Subcutaneous abdominal adipose tissue (tissue), 5 donors: ENCODE data around the gene NDOR1.
A peak's percentile ranks its signal among the peaks of the same experiment; 100 is the strongest.

Experiments
- H3K27ac ChIP-seq: one replicate; pipeline ENCODE4 v1.7.0; 2013; ENCODE audit warnings: low read depth, mild to moderate bottlenecking, inconsistent platforms, low read length, moderate library complexity
- H3K27me3 ChIP-seq, 5 donors: one replicate each; pipeline ENCODE4 v1.7.0; 2013; ENCODE audit warnings: low read length in 5 of 5, inconsistent platforms in 1 of 5; ENCODE audit not compliant: control insufficient read depth in 5 of 5, insufficient read depth in 4 of 5
- H3K36me3 ChIP-seq, 5 donors: one replicate each; pipeline ENCODE4 v1.7.0; 2013; ENCODE audit warnings: low read length in 5 of 5; ENCODE audit not compliant: control insufficient read depth in 5 of 5, insufficient read depth in 5 of 5
- H3K4me1 ChIP-seq, 5 donors: one replicate each; pipeline ENCODE4 v1.7.0; 2013; ENCODE audit warnings: low read length in 5 of 5, mild to moderate bottlenecking in 3 of 5, moderate library complexity in 1 of 5; ENCODE audit not compliant: control insufficient read depth in 5 of 5, insufficient read depth in 5 of 5
- H3K4me3 ChIP-seq, 5 donors: one replicate each; pipeline ENCODE4 v1.7.0; 2013; ENCODE audit warnings: low read length in 5 of 5, low read depth in 1 of 5
- H3K9ac ChIP-seq, 5 donors: one replicate each; pipeline ENCODE4 v1.7.0; 2013; ENCODE audit warnings: low read length in 5 of 5, mild to moderate bottlenecking in 4 of 5, moderate library complexity in 3 of 5
- H3K9me3 ChIP-seq, 5 donors: one replicate each; pipeline ENCODE4 v1.7.0; 2013; ENCODE audit warnings: low read length in 5 of 5; ENCODE audit not compliant: control insufficient read depth in 5 of 5
- donor health status: healthy.
- donor health status: healthy.
- donor health status: healthy.
- donor health status: healthy.
- donor health status: healthy.

The NDOR1 gene

DNA sequence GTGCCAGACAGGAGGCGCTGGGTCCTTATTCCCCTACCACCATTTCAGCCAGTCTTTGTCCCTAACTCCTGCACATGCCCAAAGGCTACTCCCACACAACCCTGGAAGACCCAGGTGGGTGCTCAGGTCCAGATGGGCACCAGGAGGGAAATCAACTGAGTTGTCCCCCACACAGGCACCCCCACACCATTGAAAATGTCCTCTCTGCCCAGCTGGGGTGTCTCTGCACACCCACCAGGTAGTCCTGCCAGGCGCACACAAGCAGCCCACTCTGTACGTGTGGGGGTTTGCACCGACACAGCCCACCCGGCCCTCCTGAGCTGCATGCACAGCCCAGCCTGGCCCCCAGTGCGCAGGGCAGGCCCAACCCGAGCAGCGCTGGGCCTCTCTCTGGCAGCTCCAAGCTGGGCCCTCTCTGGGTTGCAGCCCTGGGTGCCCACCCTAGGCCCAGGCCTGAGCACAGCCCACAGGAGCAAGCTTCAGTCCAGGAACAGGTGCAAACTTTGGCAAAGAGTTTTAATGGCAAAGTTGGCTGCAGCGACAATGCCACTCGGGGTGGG is 14.3 kb downstream of the NDOR1 start:
- no peak overlapping the region for H3K27ac ChIP-seq
- H3K36me3 ChIP-seq = peaks cover 0 to 11% (median 8%) of the 10 kb centered on the region in 5 donors
- H3K9ac ChIP-seq = no peak overlapping the region
- no peaks in the 10 kb centered on the region for H3K9me3 ChIP-seq
- no peak overlapping the region for H3K4me3 ChIP-seq
- H3K4me1 ChIP-seq = peaks cover 0 to 43% (median 36%) of the 10 kb centered on the region in 5 donors
- H3K27me3 ChIP-seq = no peaks in the 10 kb centered on the region

DNA sequence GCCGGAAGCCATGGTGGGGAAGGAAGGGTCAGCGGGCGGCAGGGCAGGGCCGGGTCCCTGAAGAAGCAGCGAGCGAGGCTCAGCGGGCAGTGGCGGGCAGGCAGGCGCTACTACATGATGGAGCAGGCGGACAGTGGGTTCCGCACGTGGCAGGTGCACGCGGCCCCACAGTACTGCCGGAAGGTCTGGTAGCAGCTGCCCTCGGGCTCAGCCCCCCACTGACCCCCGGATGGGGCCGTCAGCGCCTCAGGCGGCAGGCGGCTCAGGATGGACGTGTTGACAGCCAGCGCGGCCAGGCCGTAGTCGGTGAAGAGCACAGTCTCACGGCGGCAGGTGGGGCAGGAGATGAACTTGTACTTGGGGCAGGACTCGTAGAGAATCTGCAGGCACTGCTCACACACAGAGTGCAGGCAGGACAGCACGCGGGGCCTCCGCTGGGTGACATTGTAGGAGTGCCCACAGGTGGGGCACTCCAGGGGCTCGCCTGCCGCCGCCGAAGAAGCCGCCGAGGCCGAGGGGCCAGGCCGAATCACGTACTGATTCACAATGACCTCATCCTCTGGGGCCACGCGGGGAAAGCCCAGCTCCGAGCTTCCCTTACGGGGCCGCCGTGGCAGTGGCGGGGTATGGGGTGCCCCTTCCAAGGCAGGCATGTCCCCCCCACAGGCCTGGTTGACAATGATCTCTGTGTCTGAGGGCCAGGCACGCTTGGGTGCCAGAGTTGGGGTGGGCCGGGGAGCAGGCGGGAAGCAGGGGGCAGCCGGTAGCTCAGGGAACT is 15.0 kb downstream of the NDOR1 start:
- H3K36me3 ChIP-seq = peaks cover 0 to 9% (median 5%) of the 10 kb centered on the region in 5 donors
- no peak overlapping the region for H3K27ac ChIP-seq
- peaks cover 0 to 4% (median 0%) of the 10 kb centered on the region in 5 donors for H3K27me3 ChIP-seq
- H3K9ac ChIP-seq = no peak overlapping the region
- no peaks in the 10 kb centered on the region for H3K9me3 ChIP-seq
- H3K4me1 ChIP-seq = peaks cover 0 to 43% (median 36%) of the 10 kb centered on the region in 5 donors
- no peak overlapping the region for H3K4me3 ChIP-seq

GRCh38 chr9:137221095-137221505 is 15.6 kb downstream of the NDOR1 start:
- no peaks in the 10 kb centered on the region for H3K9me3 ChIP-seq
- no peak overlapping the region for H3K27ac ChIP-seq
- peaks cover 0 to 4% (median 0%) of the 10 kb centered on the region in 5 donors for H3K27me3 ChIP-seq
- H3K36me3 ChIP-seq = peaks cover 0 to 7% (median 1%) of the 10 kb centered on the region in 5 donors
- H3K4me1 ChIP-seq = peaks cover 0 to 43% (median 36%) of the 10 kb centered on the region in 5 donors
- H3K9ac ChIP-seq = no peak overlapping the region
- no peak overlapping the region for H3K4me3 ChIP-seq

DNA sequence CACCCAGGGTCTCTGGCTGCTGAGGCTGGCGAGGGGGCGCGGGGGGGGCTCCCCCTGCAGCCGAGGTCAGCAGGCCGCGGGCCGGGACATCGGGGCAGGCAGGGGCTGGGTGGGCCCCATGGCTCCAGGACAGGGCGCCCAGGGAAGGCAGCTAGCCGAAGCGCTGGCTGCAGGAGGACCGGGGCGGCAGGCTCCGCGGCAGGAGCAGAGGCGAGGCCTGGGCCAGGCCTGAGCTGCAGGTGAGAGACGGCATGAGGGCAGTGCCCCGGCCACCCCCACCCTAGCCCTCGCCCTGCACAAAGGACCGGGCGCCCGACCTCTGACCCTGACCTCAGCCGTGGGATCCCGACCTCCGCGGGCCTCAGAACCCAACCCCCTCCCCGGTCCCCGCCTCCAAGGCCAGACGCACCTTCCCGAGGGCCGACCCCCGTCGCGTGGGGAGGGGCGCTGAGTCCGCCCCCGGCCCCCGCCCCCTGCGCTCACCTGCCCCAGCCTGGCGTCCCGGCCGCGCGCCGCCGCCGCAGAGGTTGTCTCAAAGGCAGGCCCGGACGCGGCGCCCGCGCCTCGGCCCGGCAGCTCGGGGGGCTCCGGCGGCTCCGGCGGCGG is 16.1 kb downstream of the NDOR1 start:
- peaks cover 2 to 6% (median 4%) of the 10 kb centered on the region in 5 donors for H3K27me3 ChIP-seq
- peak overlapping the region in 2 of 5 donors; percentile 13 to 46 for H3K4me3 ChIP-seq
- H3K9me3 ChIP-seq = no peaks in the 10 kb centered on the region
- peaks cover 0 to 43% (median 36%) of the 10 kb centered on the region in 5 donors for H3K4me1 ChIP-seq
- peaks cover 0 to 1% (median 0%) of the 10 kb centered on the region in 5 donors for H3K36me3 ChIP-seq
- H3K27ac ChIP-seq = no peak overlapping the region
- peak overlapping the region in 1 of 5 donors; percentile 47 for H3K9ac ChIP-seq

- Histone ChIP-seq H3K36me3 (no peaks in the 10 kb centered on the region), H3K27ac (no peak within 1 kb of the TSS), H3K27me3 (peaks cover 3 to 14% (median 11%) of the 10 kb centered on the region in 5 donors), H3K4me1 (peaks cover 0 to 34% (median 29%) of the 10 kb centered on the region in 5 donors), H3K4me3 (peak within 1 kb of the TSS in 4 of 5 donors; percentile 67 to 81 (median 74)), H3K9me3 (no peaks in the 10 kb centered on the region), H3K9ac (peak within 1 kb of the TSS in 4 of 5 donors; percentile 68 to 87 (median 76))
Observed at GRCh38 chr9:137222190-137223077, 16.9 kb downstream of the NDOR1 start, which contains the start of gene RNF208. RNF208 (minus strand) TSS chr9:137222240; CDS start chr9:137221212, 1,028 bp downstream.

DNA sequence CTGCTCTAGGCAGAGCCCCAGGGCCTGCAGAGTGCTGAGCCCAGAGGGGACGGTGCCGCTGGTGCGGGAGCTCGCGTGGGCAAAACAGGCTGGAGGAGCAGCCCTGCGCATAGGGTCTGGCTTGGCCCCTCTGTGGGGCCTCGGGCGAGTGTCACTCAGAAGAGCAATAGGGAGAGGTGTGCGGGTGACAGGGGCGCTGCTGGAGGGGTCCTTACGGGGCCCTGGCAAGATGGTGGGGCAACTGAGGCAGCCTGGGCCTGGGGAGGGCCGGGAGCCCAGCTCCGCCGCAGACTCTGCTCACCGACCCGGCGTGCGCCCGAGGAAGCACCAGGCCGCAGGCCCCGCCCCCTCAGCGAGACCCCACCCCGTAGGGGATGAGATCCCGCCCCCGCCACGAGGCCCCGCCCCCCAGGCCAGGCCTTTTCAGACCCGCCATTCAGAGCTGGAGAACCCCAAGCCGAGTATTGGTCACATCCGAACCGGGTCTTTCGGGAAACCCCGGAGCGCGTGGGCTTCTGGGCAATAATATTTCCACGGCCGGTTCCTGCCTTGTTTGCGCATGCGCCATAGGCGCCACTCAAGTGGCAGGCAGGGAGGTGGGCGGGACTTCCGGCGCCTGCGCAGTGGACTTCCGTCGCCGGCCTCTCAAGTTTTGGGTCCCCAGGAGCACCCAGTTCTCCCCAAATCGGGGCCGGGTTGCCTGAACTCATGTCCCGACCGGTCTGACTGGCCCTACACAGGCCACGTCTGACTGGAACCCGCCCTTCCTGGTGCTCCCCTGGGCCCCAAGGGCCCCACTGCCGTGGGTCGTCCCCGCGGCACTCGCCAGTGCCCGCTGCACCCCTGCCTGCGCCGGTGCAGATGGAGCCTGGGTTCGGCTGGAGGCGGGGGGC is 17.8 kb downstream of the NDOR1 start:
- Histone ChIP-seq H3K9me3 (no peaks in the 10 kb centered on the region), H3K4me1 (peaks cover 0 to 25% (median 20%) of the 10 kb centered on the region in 5 donors), H3K4me3 (peak overlapping the region in 4 of 5 donors; percentile 71 to 81 (median 78)), H3K27ac (peak overlapping the region; percentile 80), H3K9ac (peak overlapping the region; percentile 48 to 96 (median 92)), H3K27me3 (peaks cover 5 to 18% (median 14%) of the 10 kb centered on the region in 5 donors), H3K36me3 (no peaks in the 10 kb centered on the region)

GRCh38 chr9:137224830-137225694 is 19.6 kb downstream of the NDOR1 start, which contains the start of gene CYSRT1:
CYSRT1 (plus strand) TSS chr9:137225174; CDS start chr9:137225622, 448 bp downstream.
- H3K4me3 ChIP-seq = peak within 1 kb of the TSS; percentile 53 to 81 (median 76)
- no peaks in the 10 kb centered on the region for H3K36me3 ChIP-seq
- H3K4me1 ChIP-seq = peaks cover 0 to 20% (median 18%) of the 10 kb centered on the region in 5 donors
- H3K9ac ChIP-seq = peak within 1 kb of the TSS in 4 of 5 donors; percentile 76 to 96 (median 93)
- H3K27me3 ChIP-seq = peaks cover 21 to 33% (median 31%) of the 10 kb centered on the region in 5 donors
- H3K9me3 ChIP-seq = no peaks in the 10 kb centered on the region
- H3K27ac ChIP-seq = peak within 1 kb of the TSS; percentile 80

GRCh38 chr9:137225699-137226331 is 20.3 kb downstream of the NDOR1 start:
- no peak overlapping the region for H3K27ac ChIP-seq
- H3K9me3 ChIP-seq = no peaks in the 10 kb centered on the region
- H3K27me3 ChIP-seq = peaks cover 24 to 41% (median 39%) of the 10 kb centered on the region in 5 donors
- H3K4me3 ChIP-seq = no peak overlapping the region
- H3K9ac ChIP-seq = no peak overlapping the region
- no peaks in the 10 kb centered on the region for H3K36me3 ChIP-seq
- peaks cover 0 to 20% (median 18%) of the 10 kb centered on the region in 5 donors for H3K4me1 ChIP-seq
